Vagina (tissue), 2 donors: ENCODE measurements around the gene POLR2A.

Source experiments
- CTCF ChIP-seq, 3 experiments: fragments of 450-650 bp in 2 of 3; fragments of 200-600 bp in 1 of 3; sonication (generic) in 1 of 3; IDR thresholded peaks; one replicate each; pipeline ENCODE4 v1.5.1; 2017 to 2019; ENCODE audit warnings: antibody characterized with exemption in 3 of 3, mild to moderate bottlenecking in 2 of 3, moderate library complexity in 2 of 3
- POLR2A ChIP-seq, 2 donors: fragments of 450-650 bp; IDR thresholded peaks; one replicate each; pipeline ENCODE4 v1.6.1; 2017; ENCODE audit warnings: antibody characterized with exemption in 2 of 2, mild to moderate bottlenecking in 2 of 2, moderate library complexity in 2 of 2

GRCh38 chr17:7528842-7529241, 44.7 kb downstream of the POLR2A start:
- TF ChIP-seq POLR2A (IDR thresholded peaks at IDR 0.05), result no peak
- no peak for TF ChIP-seq CTCF (IDR thresholded peaks at IDR 0.05)
